Keratinocyte (primary cell): ENCODE data around the gene PCDHGB3. TPM values are rescaled to one million over a fixed set of nuclear protein-coding genes. Genes with fewer than 3 reads are reported as not detected.

Experiments
- DNase-seq: peaks from one replicate; pipeline ENCODE4 v3.0.0-alpha.2; 2011; ENCODE audit warnings: low read depth, missing footprints, low spot score
- FAIRE-seq: peaks from 2 replicates; lab custom pipeline; 2011; peaks lifted over from hg19 to GRCh38; lab: Jason Lieb, UNC
- H2AFZ ChIP-seq: 2 replicates; pipeline ENCODE4 v1.6.0; 2012; ENCODE audit warnings: low read length, control low read depth, inconsistent platforms; ENCODE audit not compliant: control insufficient read depth
- H3K27ac ChIP-seq: 2 replicates; pipeline ENCODE4 v1.5.1; 2011; ENCODE audit warnings: low read length; ENCODE audit not compliant: control insufficient read depth, insufficient read depth
- H3K27me3 ChIP-seq: 3 replicates; pipeline ENCODE4 v1.6.0; 2011; ENCODE audit warnings: low read length; ENCODE audit not compliant: control insufficient read depth, insufficient read depth; ENCODE audit errors: extremely low read depth
- H3K36me3 ChIP-seq, 2 experiments: 2 replicates in 1 of 2; 3 replicates in 1 of 2; pipeline ENCODE4 v1.5.1; 2011; ENCODE audit warnings: low read length in 2 of 2, mild to moderate bottlenecking in 1 of 2; ENCODE audit not compliant: control insufficient read depth in 2 of 2, insufficient read depth in 2 of 2; ENCODE audit errors: extremely low read depth in 1 of 2
- H3K4me1 ChIP-seq: 3 replicates; pipeline ENCODE4 v1.5.1; 2011; ENCODE audit warnings: low read length; ENCODE audit not compliant: control insufficient read depth, insufficient read depth; ENCODE audit errors: extremely low read depth
- H3K4me2 ChIP-seq: 3 replicates; pipeline ENCODE4 v1.6.0; 2011; ENCODE audit warnings: low read depth, low read length; ENCODE audit not compliant: control insufficient read depth, insufficient read depth; ENCODE audit errors: extremely low read depth
- H3K4me3 ChIP-seq, 3 experiments: fragments of 200-600 bp in 1 of 3; sonication (generic) in 1 of 3; 2 replicates in 2 of 3; 3 replicates in 1 of 3; pipeline ENCODE4 v1.5.1; 2011 to 2016; ENCODE audit warnings: low read length in 3 of 3, mild to moderate bottlenecking in 3 of 3, control low read depth in 2 of 3, inconsistent platforms in 1 of 3, low read depth in 1 of 3, mixed read lengths in 1 of 3, mixed run types in 1 of 3, moderate library complexity in 1 of 3; ENCODE audit not compliant: control insufficient read depth in 2 of 3, insufficient read depth in 2 of 3; ENCODE audit errors: extremely low read depth in 1 of 3
- H3K79me2 ChIP-seq: 2 replicates; pipeline ENCODE4 v1.6.0; 2012; ENCODE audit warnings: low read length; ENCODE audit not compliant: control insufficient read depth, insufficient read depth
- H3K9ac ChIP-seq: 3 replicates; pipeline ENCODE4 v1.6.0; 2011; ENCODE audit warnings: low read length; ENCODE audit not compliant: control insufficient read depth, insufficient read depth; ENCODE audit errors: extremely low read depth
- H3K9me1 ChIP-seq: 3 replicates; pipeline ENCODE4 v1.6.0; 2011; ENCODE audit warnings: low read length; ENCODE audit not compliant: control insufficient read depth, insufficient read depth; ENCODE audit errors: extremely low read depth
- H3K9me3 ChIP-seq: 2 replicates; pipeline ENCODE4 v1.5.1; 2012; ENCODE audit warnings: low read depth, low read length; ENCODE audit not compliant: control insufficient read depth
- H4K20me1 ChIP-seq: 3 replicates; pipeline ENCODE4 v1.6.0; 2011; ENCODE audit warnings: low read length; ENCODE audit not compliant: control insufficient read depth, insufficient read depth; ENCODE audit errors: extremely low read depth
- CTCF ChIP-seq, 3 experiments: IDR thresholded peaks in 1 of 3; conservative IDR thresholded peaks in 1 of 3; optimal IDR thresholded peaks in 1 of 3; 2 replicates in 2 of 3; 3 replicates in 1 of 3; pipeline versions ENCODE3 to v1.5.1; 2011; ENCODE audit warnings: low read length in 3 of 3, mild to moderate bottlenecking in 3 of 3, moderate library complexity in 2 of 3, control low read depth in 1 of 3, inconsistent platforms in 1 of 3; ENCODE audit not compliant: insufficient read depth in 2 of 3; ENCODE audit errors: extremely low read depth in 1 of 3
- EZH2 ChIP-seq: IDR thresholded peaks from one replicate; pipeline ENCODE4 v1.6.1; 2012; ENCODE audit warnings: inconsistent platforms, mild to moderate bottlenecking, low read length, moderate library complexity
- dilution Hi-C: fragments of 300-500 bp; cut with MboI; formaldehyde crosslinking; loops from one replicate; pipeline ENCODE4 v1.7.0; 2020; ENCODE audit warnings: low sequenced_read_pairs; ENCODE audit not compliant: extremely low pct_ligation_motif_present
- polyA plus RNA-seq, 5 experiments: library from polyadenylated mRNA; depleted of rRNA in 3 of 5; stranded (reverse) in 3 of 5; stranded (forward) in 1 of 5; unstranded in 1 of 5; fragments of >200 nt; gene quantifications; 1 replicate in 1 of 5; 2 replicates in 3 of 5; 3 replicates in 1 of 5; pipeline versions ENCODE4 v1.2.1 to v1.2.3, GENCODE V29; 2011 to 2012; ENCODE audit warnings: missing spikeins in 2 of 5, low read depth in 1 of 5, low replicate concordance in 1 of 5

The PCDHGB3 gene
- polyA plus RNA-seq, 1 donor (not counting 4 experiments of a cell fraction or from before 2014, with no cell fraction given), result 0.18 TPM

DNA sequence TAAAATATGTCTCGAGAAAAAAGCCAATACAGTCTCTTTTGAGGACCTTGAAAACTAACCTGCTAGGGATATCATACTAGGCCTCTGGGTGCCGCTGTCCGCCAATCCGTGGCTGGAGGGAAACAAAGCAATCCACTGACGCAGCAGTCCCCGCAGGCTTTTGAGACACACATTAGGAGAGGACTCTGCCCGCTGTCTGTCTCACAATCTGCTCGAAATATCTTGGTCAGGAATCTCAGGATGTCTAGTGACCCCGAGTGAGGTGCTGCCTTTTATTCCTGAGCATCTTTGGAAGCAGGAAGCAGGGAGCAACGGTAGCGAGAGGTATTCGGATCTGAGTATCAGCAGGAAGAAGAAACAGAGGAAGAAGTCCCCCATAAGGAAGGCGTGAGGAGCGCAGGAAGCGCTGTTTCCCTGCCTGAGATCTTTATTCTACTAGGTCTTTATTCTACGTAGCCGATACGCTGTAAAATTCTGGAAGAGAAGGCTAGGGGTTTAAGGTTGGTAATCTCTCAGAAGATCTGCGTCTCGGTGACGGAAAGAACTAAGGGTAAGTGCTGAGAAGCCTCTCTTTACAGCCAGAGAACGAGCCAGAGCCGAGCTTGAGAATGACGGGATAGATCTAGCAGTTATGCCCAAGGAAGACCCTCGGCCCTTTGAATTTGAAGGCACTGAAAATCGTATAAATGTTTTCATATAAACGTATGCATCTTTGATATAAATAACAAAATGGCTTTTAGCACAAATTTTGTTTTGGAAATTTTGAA lies 43.8 kb upstream of the PCDHGB3 start:
- DNase-seq, result no peak
- Histone ChIP-seq H3K27ac (no peak overlapping the region), H3K9me3 (no peaks in the 10 kb centered on the region), H4K20me1 (no peaks in the 10 kb centered on the region), H2AFZ (peak overlapping the region; percentile 34), H3K27me3 (peaks cover 1% of the 10 kb centered on the region), H3K9me1 (no peaks in the 10 kb centered on the region), H3K9ac (no peak overlapping the region), H3K36me3 (no peaks in the 10 kb centered on the region), H3K4me3 (peak overlapping the region; percentile 7 to 53 (median 37)), H3K4me1 (no peaks in the 10 kb centered on the region), H3K79me2 (no peaks in the 10 kb centered on the region), H3K4me2 (peak overlapping the region; percentile 62)
- peak; percentile 53 to 62 (median 55) for TF ChIP-seq CTCF (optimal IDR thresholded peaks at IDR 0.05 in 1 of 3, IDR thresholded peaks at IDR 0.05 in 1 of 3, conservative IDR thresholded peaks at IDR 0.05 in 1 of 3; ENCODE audit: extremely low read depth in 1 of 3, insufficient read depth in 2 of 3, low read length in 3 of 3)
- TF ChIP-seq EZH2, result no peak
- dilution Hi-C loops, result no loop called here
- no peak for FAIRE-seq

- dilution Hi-C loops, result no loop called here
- TF ChIP-seq EZH2, result no peak
- TF ChIP-seq CTCF (optimal IDR thresholded peaks at IDR 0.05 in 1 of 3, IDR thresholded peaks at IDR 0.05 in 1 of 3, conservative IDR thresholded peaks at IDR 0.05 in 1 of 3; ENCODE audit: extremely low read depth in 1 of 3, insufficient read depth in 2 of 3, low read length in 3 of 3), result no peak
- peaks cover 4% of the 10 kb centered on the region for H3K27me3 ChIP-seq
- H2AFZ ChIP-seq, result no peak overlapping the region
- no peaks in the 10 kb centered on the region for H3K79me2 ChIP-seq
- H3K36me3 ChIP-seq, result no peaks in the 10 kb centered on the region
- H3K9me1 ChIP-seq, result no peaks in the 10 kb centered on the region
- H3K27ac ChIP-seq, result no peak overlapping the region
- no peak overlapping the region for H3K9ac ChIP-seq
- no peak for FAIRE-seq
- H3K4me2 ChIP-seq, result no peak overlapping the region
- no peaks in the 10 kb centered on the region for H4K20me1 ChIP-seq
- H3K4me3 ChIP-seq, result no peak overlapping the region
- no peaks in the 10 kb centered on the region for H3K9me3 ChIP-seq
- no peak for DNase-seq
- no peaks in the 10 kb centered on the region for H3K4me1 ChIP-seq
These were observed 41.8 kb upstream of the PCDHGB3 start for GRCh38 chr5:141328231-141328630.
